Right lobe of liver (tissue), 6 donors: ENCODE measurements around the gene LDB3. TPM values are rescaled to one million over a fixed set of nuclear protein-coding genes. Genes with fewer than 3 reads are reported as not detected.

Source experiments
- ATAC-seq, 4 donors: fragments of 200-7000 bp; cut with Tn5 transposase; one replicate each; pipeline ENCODE4 v1.9.1; 2020; ENCODE audit warnings: mild to moderate bottlenecking in 4 of 4, moderate library complexity in 4 of 4
- DNase-seq, 3 donors: peaks; one replicate each; pipeline ENCODE4 v3.0.0-alpha.2; 2020
- H3K27ac ChIP-seq, 3 donors: fragments of 200-600 bp; one replicate each; pipeline ENCODE4 v1.8.0; 2022
- H3K27me3 ChIP-seq, 2 donors: fragments of 200-600 bp; one replicate each; pipeline ENCODE4 v1.8.0; 2022
- H3K36me3 ChIP-seq, 4 donors: fragments of 200-600 bp; sonication (generic) in 1 of 4; one replicate each; pipeline versions ENCODE4 v1.5.1 to v1.8.0; 2017 to 2022; ENCODE audit warnings: control low read depth in 1 of 4
- H3K4me1 ChIP-seq, 4 donors: fragments of 200-600 bp; sonication (generic) in 1 of 4; one replicate each; pipeline versions ENCODE4 v1.5.1 to v1.8.0; 2017 to 2022; ENCODE audit warnings: control low read depth in 1 of 4
- H3K4me3 ChIP-seq, 3 donors: fragments of 200-600 bp; one replicate each; pipeline ENCODE4 v1.8.0; 2022
- H3K9me3 ChIP-seq, 4 donors: fragments of 200-600 bp; sonication (generic) in 1 of 4; one replicate each; pipeline versions ENCODE4 v1.5.1 to v1.8.0; 2017 to 2022; ENCODE audit warnings: control low read depth in 1 of 4
- POLR2A ChIP-seq: fragments of 450-650 bp; IDR thresholded peaks from one replicate; pipeline ENCODE4 v1.6.1; 2017; ENCODE audit warnings: antibody characterized with exemption, mild to moderate bottlenecking
- WGBS: methylation state at CpG from one replicate; pipeline ENCODE4 v1.1.6; 2018; ENCODE audit warnings: low coverage, low lambda C conversion rate; ENCODE audit not compliant: insufficient coverage; ENCODE audit errors: missing lambda C conversion rate; 5-methylcytosine and 5-hydroxymethylcytosine counted together
- intact Hi-C, 2 donors: fragments of 100-400 bp; cut with DNase I; formaldehyde crosslinking; loops; one replicate each; pipeline versions ENCODE4 v1.11.2 to v1.14.1; 2022
- total RNA-seq, 6 experiments: library from RNA; depleted of rRNA in 2 of 6; stranded (reverse); fragments of >200 nt in 2 of 6; fragmentation: NEBNext Ultra II Directional in 3 of 6; extraction: Animal tissue kit (Norgen Biotek cat#: 25700) in 3 of 6; gene quantifications; one replicate each; pipeline versions ENCODE4 v1.1.0 to v1.2.4, GENCODE V29; 2016 to 2023
- TF ChIP-seq, protein P1 (sequence below), 4 donors: fragments of 200-600 bp in 3 of 4; fragments of 450-650 bp in 1 of 4; IDR thresholded peaks; one replicate each; pipeline versions ENCODE4 v1.5.1 to v1.8.0; 2016 to 2022; ENCODE audit warnings: antibody characterized with exemption in 4 of 4, mild to moderate bottlenecking in 2 of 4
- donor health status: DM: no; HTN: yes; CAD: no.
- donor health status: DM: no; HTN: no; CAD: no.
- donor health status: DM: no; HTN: no; CAD: no.
- donor health status: DM: no; HTN: yes; CAD: no.
- donor health status: DM: no; HTN: yes; CAD: no.

LDB3 gene
- total RNA-seq, 6 experiments from 2014 or later, result 0.07 to 0.29 (median 0.12) TPM

DNA sequence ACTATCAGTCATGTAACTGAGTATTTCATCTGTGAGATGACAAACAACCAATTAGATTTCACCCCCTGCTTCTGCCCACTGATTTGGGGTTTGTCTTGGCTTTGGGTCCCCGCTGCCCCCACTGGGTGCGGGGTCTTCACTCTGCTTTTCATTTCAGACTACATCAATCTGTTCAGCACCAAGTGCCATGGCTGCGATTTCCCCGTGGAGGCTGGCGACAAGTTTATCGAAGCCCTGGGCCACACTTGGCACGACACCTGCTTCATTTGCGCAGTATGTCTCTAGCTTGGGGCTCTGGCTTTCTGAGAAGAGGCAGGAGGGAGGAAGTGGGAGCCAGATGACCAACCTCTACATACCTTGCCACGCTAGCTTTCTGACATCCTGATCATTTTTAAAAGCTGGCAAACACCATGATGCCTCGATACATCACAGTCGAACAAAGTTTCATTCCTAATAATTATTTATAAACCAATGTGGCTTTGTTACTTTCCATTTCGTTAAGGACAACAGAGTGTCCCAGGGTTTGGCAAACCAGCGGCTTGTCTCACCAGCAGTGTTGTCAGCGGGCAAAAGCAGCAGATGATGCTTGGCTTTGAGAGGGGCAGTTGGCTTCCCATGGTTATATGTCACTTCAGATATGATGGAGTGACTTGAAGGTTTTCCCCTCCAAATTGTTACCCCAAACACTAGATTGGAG, 57.8 kb downstream of the LDB3 start:
- H3K9me3 ChIP-seq, result no peaks in the 10 kb centered on the region
- no peak for TF ChIP-seq POLR2A
- TF ChIP-seq, protein P1, sequence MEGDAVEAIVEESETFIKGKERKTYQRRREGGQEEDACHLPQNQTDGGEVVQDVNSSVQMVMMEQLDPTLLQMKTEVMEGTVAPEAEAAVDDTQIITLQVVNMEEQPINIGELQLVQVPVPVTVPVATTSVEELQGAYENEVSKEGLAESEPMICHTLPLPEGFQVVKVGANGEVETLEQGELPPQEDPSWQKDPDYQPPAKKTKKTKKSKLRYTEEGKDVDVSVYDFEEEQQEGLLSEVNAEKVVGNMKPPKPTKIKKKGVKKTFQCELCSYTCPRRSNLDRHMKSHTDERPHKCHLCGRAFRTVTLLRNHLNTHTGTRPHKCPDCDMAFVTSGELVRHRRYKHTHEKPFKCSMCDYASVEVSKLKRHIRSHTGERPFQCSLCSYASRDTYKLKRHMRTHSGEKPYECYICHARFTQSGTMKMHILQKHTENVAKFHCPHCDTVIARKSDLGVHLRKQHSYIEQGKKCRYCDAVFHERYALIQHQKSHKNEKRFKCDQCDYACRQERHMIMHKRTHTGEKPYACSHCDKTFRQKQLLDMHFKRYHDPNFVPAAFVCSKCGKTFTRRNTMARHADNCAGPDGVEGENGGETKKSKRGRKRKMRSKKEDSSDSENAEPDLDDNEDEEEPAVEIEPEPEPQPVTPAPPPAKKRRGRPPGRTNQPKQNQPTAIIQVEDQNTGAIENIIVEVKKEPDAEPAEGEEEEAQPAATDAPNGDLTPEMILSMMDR (IDR thresholded peaks at IDR 0.05), result no peak
- H3K27ac ChIP-seq, result no peak overlapping the region
- no peaks in the 10 kb centered on the region for H3K27me3 ChIP-seq
- intact Hi-C loops, result no loop called here
- H3K4me3 ChIP-seq, result no peak overlapping the region
- no peaks in the 10 kb centered on the region for H3K36me3 ChIP-seq
- DNase-seq, result no peak
- peaks cover 0 to 8% (median 1%) of the 10 kb centered on the region in 4 donors for H3K4me1 ChIP-seq
- ATAC-seq, result no peak
- 87% methylated on average over 13 of the region's 14 CpGs for WGBS

DNA sequence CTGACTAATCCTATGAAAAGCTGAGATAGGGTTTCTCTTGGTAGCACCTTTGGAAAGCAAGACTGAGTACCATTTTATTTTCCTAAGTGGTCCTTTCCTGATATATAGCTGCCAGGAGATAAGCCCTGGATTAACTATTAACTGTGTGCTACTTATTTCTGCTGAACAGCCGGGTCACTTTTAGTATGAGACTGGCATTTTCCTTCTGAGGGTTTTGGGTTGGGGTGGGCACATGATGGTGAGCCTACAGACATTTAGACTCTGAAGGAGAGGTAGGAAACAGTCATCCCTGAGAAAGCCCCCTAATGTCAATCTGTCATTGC, 58.3 kb downstream of the LDB3 start:
- H3K4me3 ChIP-seq, result no peak overlapping the region
- no peak overlapping the region for H3K27ac ChIP-seq
- H3K36me3 ChIP-seq, result no peaks in the 10 kb centered on the region
- H3K9me3 ChIP-seq, result no peaks in the 10 kb centered on the region
- H3K27me3 ChIP-seq, result no peaks in the 10 kb centered on the region
- ATAC-seq (no peak), DNase-seq (no peak)
- TF ChIP-seq POLR2A, result no peak
- TF ChIP-seq, protein P1 (IDR thresholded peaks at IDR 0.05), result no peak
- 22% methylated on average over 1 of the region's 1 CpG for WGBS
- peaks cover 0 to 13% (median 1%) of the 10 kb centered on the region in 4 donors for H3K4me1 ChIP-seq
- intact Hi-C loops, result no loop called here

DNA sequence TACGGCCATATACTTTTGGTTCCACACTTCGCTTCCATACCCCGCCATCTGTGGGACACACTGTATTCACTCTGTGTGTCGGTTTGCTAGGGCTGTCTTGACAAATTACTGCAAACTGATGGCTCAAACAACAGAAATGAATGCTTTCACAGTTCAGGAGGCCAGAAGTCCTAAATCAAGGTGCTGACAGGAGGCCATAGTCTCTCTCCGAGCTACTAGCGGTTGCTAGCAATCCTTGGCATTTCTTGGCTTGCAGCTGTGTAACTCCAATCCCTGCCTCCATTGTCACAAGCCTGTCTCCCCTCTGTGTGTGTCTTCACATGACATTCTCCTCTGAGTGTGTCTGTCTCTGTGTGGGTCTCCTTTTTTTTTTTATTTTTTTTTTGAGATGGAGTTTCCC, 59.2 kb downstream of the LDB3 start:
- H3K9me3 ChIP-seq, result no peaks in the 10 kb centered on the region
- no peaks in the 10 kb centered on the region for H3K27me3 ChIP-seq
- no peak for ATAC-seq
- H3K36me3 ChIP-seq, result no peaks in the 10 kb centered on the region
- no peak overlapping the region for H3K4me3 ChIP-seq
- TF ChIP-seq, protein P1 (IDR thresholded peaks at IDR 0.05), result no peak
- no peak for TF ChIP-seq POLR2A
- H3K4me1 ChIP-seq, result peaks cover 0 to 20% (median 1%) of the 10 kb centered on the region in 4 donors
- DNase-seq, result no peak
- intact Hi-C loops, result no loop called here
- 87% methylated on average over 4 of the region's 6 CpGs for WGBS
- H3K27ac ChIP-seq, result no peak overlapping the region

DNA sequence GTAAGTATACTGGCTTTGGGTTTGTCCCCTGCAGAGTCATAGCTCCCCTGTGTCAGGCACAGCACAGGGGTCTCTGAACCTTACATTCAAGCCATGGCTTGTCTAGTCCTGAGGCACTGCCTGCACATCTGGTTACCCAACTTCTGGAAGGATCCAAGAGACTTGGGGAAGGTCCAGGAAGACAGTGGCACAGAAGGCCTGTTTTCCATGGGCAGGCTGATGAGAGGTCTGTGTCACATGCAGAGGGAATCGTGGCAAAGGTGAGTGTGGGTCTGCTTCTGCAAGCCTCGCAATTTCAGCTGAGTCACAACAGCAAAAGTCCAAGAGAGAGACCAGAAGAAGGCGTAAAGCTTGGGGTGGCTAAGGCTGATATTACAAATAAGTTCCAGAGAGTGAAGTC, 59.7 kb downstream of the LDB3 start:
- no peaks in the 10 kb centered on the region for H3K27me3 ChIP-seq
- no peaks in the 10 kb centered on the region for H3K36me3 ChIP-seq
- no peak overlapping the region for H3K27ac ChIP-seq
- WGBS, result 70% methylated on average over 3 of the region's 3 CpGs
- no peak for ATAC-seq
- peaks cover 0 to 22% (median 1%) of the 10 kb centered on the region in 4 donors for H3K4me1 ChIP-seq
- no peak for TF ChIP-seq POLR2A
- TF ChIP-seq, protein P1 (IDR thresholded peaks at IDR 0.05), result no peak
- no peak overlapping the region for H3K4me3 ChIP-seq
- intact Hi-C loops, result no loop called here
- DNase-seq, result no peak
- no peaks in the 10 kb centered on the region for H3K9me3 ChIP-seq
